ENCODE data around the gene KIRREL3.

KIRREL3 gene

DNA sequence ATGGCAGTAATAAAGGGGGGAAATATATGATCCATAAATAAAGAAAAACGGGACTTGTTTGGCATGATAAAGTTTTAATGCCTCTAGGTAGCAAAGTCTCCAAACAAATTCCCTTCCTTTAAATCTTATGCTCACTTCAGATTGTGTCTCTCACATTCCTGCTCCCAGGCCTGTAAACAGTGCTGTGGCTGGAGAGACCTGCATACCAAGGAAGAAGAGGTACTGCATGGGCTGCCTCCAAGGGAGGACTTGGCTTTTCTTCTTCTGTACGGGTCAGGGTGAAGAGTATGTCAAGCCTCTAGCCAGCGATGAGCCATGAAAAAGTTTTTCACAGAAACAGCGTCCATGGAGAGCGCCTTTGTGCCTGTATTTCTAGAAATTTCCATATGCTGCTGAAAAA lies 161.8 kb downstream of the KIRREL3 start:
- no peak for DNase-seq (ENCODE audit: low read depth in 1 of 2, low spot score in 1 of 2)
- Histone ChIP-seq H3K27me3 (ENCODE audit: insufficient read depth, poor library complexity, severe bottlenecking) (peaks cover 3% of the 10 kb centered on the region), H3K4me3 (replicated peaks; ENCODE audit: insufficient read depth, low read length) (no peak overlapping the region), H3K27ac (replicated peaks) (no peak overlapping the region)
- TF ChIP-seq GABPA (IDR thresholded peaks at IDR 0.05; ENCODE audit: low read depth) (no peak), POLR2AphosphoS5 (IDR thresholded peaks at IDR 0.05; ENCODE audit: low read depth) (no peak), SPI1 (IDR thresholded peaks at IDR 0.05; ENCODE audit: borderline replicate concordance, low read depth) (no peak), CTCF (IDR thresholded peaks at IDR 0.05; ENCODE audit: insufficient read depth, low read length) (no peak)
- TF ChIP-seq, protein P1, sequence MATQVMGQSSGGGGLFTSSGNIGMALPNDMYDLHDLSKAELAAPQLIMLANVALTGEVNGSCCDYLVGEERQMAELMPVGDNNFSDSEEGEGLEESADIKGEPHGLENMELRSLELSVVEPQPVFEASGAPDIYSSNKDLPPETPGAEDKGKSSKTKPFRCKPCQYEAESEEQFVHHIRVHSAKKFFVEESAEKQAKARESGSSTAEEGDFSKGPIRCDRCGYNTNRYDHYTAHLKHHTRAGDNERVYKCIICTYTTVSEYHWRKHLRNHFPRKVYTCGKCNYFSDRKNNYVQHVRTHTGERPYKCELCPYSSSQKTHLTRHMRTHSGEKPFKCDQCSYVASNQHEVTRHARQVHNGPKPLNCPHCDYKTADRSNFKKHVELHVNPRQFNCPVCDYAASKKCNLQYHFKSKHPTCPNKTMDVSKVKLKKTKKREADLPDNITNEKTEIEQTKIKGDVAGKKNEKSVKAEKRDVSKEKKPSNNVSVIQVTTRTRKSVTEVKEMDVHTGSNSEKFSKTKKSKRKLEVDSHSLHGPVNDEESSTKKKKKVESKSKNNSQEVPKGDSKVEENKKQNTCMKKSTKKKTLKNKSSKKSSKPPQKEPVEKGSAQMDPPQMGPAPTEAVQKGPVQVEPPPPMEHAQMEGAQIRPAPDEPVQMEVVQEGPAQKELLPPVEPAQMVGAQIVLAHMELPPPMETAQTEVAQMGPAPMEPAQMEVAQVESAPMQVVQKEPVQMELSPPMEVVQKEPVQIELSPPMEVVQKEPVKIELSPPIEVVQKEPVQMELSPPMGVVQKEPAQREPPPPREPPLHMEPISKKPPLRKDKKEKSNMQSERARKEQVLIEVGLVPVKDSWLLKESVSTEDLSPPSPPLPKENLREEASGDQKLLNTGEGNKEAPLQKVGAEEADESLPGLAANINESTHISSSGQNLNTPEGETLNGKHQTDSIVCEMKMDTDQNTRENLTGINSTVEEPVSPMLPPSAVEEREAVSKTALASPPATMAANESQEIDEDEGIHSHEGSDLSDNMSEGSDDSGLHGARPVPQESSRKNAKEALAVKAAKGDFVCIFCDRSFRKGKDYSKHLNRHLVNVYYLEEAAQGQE (IDR thresholded peaks at IDR 0.05; ENCODE audit: insufficient replicate concordance, low read depth), result no peak

DNA sequence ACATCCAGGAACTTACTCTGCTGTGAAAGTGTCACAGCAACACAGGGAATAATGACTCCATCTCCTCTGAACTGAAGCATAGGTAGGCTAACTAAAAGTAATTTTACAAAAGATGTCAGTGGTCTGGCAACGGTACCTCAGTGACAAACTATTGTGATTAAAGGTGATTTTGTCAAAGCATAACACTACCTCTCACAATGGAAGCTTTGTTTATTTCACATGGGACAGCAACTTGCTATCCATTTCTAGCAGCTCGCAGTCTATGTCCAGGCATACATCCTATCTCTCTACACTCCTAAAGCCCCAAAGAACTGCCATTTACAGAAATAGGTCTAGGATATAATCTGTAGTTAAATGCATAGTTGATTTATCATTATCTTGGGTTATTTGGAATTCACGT lies 163.0 kb downstream of the KIRREL3 start:
- peaks cover 3% of the 10 kb centered on the region for H3K27me3 ChIP-seq (ENCODE audit: insufficient read depth, poor library complexity, severe bottlenecking)
- TF ChIP-seq SPI1 (IDR thresholded peaks at IDR 0.05; ENCODE audit: borderline replicate concordance, low read depth) (no peak), GABPA (IDR thresholded peaks at IDR 0.05; ENCODE audit: low read depth) (no peak), CTCF (IDR thresholded peaks at IDR 0.05; ENCODE audit: insufficient read depth, low read length) (no peak), POLR2AphosphoS5 (IDR thresholded peaks at IDR 0.05; ENCODE audit: low read depth) (no peak)
- TF ChIP-seq, protein P1 (IDR thresholded peaks at IDR 0.05; ENCODE audit: insufficient replicate concordance, low read depth), result no peak
- no peak overlapping the region for H3K4me3 ChIP-seq (replicated peaks; ENCODE audit: insufficient read depth, low read length)
- DNase-seq (ENCODE audit: low read depth in 1 of 2, low spot score in 1 of 2), result no peak
- no peak overlapping the region for H3K27ac ChIP-seq (replicated peaks)

DNA sequence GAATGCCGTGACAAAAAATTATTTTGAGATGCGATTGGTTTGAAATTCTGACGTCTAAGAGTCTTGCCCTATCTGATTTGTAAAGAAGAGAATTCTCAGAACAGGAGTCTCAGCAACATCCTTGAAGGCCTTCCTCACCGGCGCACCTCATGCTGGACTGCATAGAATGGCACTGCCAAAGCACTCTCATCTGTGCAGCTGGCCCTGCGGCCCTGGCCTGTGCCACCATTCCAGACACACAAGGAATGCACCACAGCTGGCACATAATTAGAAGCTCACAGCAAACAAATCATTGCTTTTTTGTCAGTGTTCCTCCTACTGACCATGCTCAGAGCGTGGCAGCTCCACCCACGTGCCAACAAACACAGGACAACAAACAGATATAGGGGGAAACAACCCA lies 166.0 kb downstream of the KIRREL3 start:
- no peak overlapping the region for H3K27ac ChIP-seq (replicated peaks)
- DNase-seq (ENCODE audit: low read depth in 1 of 2, low spot score in 1 of 2), result no peak
- no peak overlapping the region for H3K4me3 ChIP-seq (replicated peaks; ENCODE audit: insufficient read depth, low read length)
- H3K27me3 ChIP-seq (ENCODE audit: insufficient read depth, poor library complexity, severe bottlenecking), result peaks cover 3% of the 10 kb centered on the region
- TF ChIP-seq, protein P1 (IDR thresholded peaks at IDR 0.05; ENCODE audit: insufficient replicate concordance, low read depth), result no peak
- TF ChIP-seq POLR2AphosphoS5 (IDR thresholded peaks at IDR 0.05; ENCODE audit: low read depth) (no peak), SPI1 (IDR thresholded peaks at IDR 0.05; ENCODE audit: borderline replicate concordance, low read depth) (no peak), GABPA (IDR thresholded peaks at IDR 0.05; ENCODE audit: low read depth) (no peak), CTCF (IDR thresholded peaks at IDR 0.05; ENCODE audit: insufficient read depth, low read length) (no peak)

Data from HL-60 (cell line).